Sigmoid colon (tissue), 7 donors: Measurements from ENCODE around the gene ATP2B2. TPM values are rescaled to one million over a fixed set of nuclear protein-coding genes. Genes with fewer than 3 reads are reported as not detected.

Experiments used
- DNase-seq: peaks from one replicate; pipeline ENCODE4 v3.0.0-alpha.2; 2019
- H3K27ac ChIP-seq, 4 donors: fragments of 200-600 bp; sonication (generic); one replicate each; pipeline ENCODE4 v1.5.1; 2016 to 2019; ENCODE audit warnings: mild to moderate bottlenecking in 1 of 4
- H3K27me3 ChIP-seq, 3 donors: fragments of 200-600 bp; sonication (generic); one replicate each; pipeline ENCODE4 v1.5.1; 2019; ENCODE audit warnings: mild to moderate bottlenecking in 1 of 3
- H3K36me3 ChIP-seq, 4 donors: fragments of 200-600 bp; sonication (generic); one replicate each; pipeline ENCODE4 v1.5.1; 2016 to 2019
- H3K4me1 ChIP-seq, 4 donors: fragments of 200-600 bp; sonication (generic); one replicate each; pipeline ENCODE4 v1.5.1; 2017 to 2019
- H3K4me3 ChIP-seq, 4 donors: fragments of 200-600 bp; sonication (generic); one replicate each; pipeline ENCODE4 v1.5.1; 2017 to 2019; ENCODE audit warnings: mild to moderate bottlenecking in 2 of 4, moderate library complexity in 1 of 4
- H3K9me3 ChIP-seq, 4 donors: fragments of 200-600 bp in 3 of 4; sonication (generic) in 3 of 4; one replicate each; pipeline versions ENCODE4 v1.5.1 to v1.6.1; 2013 to 2019
- EP300 ChIP-seq, 4 donors: sonication (generic); formaldehyde crosslinking; IDR thresholded peaks; one replicate each; pipeline ENCODE4 v1.6.1; 2017; ENCODE audit warnings: antibody characterized with exemption in 4 of 4
- POLR2A ChIP-seq, 2 donors: fragments of 450-650 bp; IDR thresholded peaks; one replicate each; pipeline ENCODE4 v1.6.1; 2016; ENCODE audit warnings: antibody characterized with exemption in 2 of 2, mild to moderate bottlenecking in 2 of 2, moderate library complexity in 2 of 2
- POLR2AphosphoS5 ChIP-seq, 4 donors: sonication (generic); formaldehyde crosslinking; IDR thresholded peaks; one replicate each; pipeline ENCODE4 v1.6.1; 2017; ENCODE audit warnings: antibody characterized with exemption in 4 of 4
- WGBS, 2 donors: extraction: QIAGEN DNeasy Blood & Tissue Kit; methylation state at CpG; one replicate each; pipeline ENCODE4 v1.1.7; 2013; 5-methylcytosine and 5-hydroxymethylcytosine counted together
- intact Hi-C: fragments of 100-400 bp; cut with DNase I; formaldehyde crosslinking; loops from one replicate; pipeline ENCODE4 v1.15.1; 2023
- polyA plus RNA-seq, 3 donors: library from polyadenylated mRNA; stranded (reverse); fragments of 200-250 nt; gene quantifications; one replicate each; pipeline ENCODE4 v1.2.3, GENCODE V29; 2013
- total RNA-seq, 4 donors: library from RNA; depleted of rRNA; stranded (reverse); fragments of >200 nt; gene quantifications; one replicate each; pipeline ENCODE4 v1.1.0, GENCODE V29; 2016
- TF ChIP-seq, protein P1 (sequence below), 4 experiments: fragments of 450-650 bp in 3 of 4; fragments of 200-600 bp in 1 of 4; IDR thresholded peaks; one replicate each; pipeline ENCODE4 v1.5.1; 2016 to 2019; ENCODE audit warnings: antibody characterized with exemption in 4 of 4, mild to moderate bottlenecking in 3 of 4, moderate library complexity in 2 of 4
- donor health status: healthy with polysubstance abuse.
- donor health status: Bipolar disorder and iron deficiency.
- donor health status: healthy.

Gene ATP2B2
- total and polyA plus RNA-seq, 7 donors, result under 0.01 to 0.83 (median 0.23) TPM; not detected in 3

DNA sequence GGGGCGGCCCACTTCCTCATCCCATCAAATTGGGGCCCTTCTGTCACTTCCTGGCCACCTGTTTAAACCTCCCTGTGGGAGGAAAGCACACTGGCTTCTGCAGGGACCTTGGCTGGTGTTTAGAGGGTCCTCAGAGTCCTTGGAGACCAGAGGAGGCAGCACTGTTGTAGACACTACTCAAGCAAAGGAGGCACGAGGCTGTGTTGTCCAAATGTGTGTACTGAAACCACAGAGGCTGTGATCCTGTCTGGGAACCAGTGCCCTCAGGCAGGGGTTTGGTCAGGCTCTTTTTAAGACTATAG lies 172.1 kb downstream of the ATP2B2 start:
- intact Hi-C loops, result no loop called here
- Histone ChIP-seq H3K4me1 (no peaks in the 10 kb centered on the region), H3K27me3 (peaks cover 0 to 36% (median 4%) of the 10 kb centered on the region in 3 donors), H3K9me3 (no peaks in the 10 kb centered on the region), H3K36me3 (no peaks in the 10 kb centered on the region), H3K4me3 (no peak overlapping the region), H3K27ac (no peak overlapping the region)
- no peak for DNase-seq
- 41 to 58% methylated on average over 2 of the region's 2 CpGs for WGBS, 2 donors
- no peak for TF ChIP-seq POLR2AphosphoS5 (IDR thresholded peaks at IDR 0.05)
- TF ChIP-seq POLR2A (IDR thresholded peaks at IDR 0.05), result no peak
- TF ChIP-seq, protein P1, sequence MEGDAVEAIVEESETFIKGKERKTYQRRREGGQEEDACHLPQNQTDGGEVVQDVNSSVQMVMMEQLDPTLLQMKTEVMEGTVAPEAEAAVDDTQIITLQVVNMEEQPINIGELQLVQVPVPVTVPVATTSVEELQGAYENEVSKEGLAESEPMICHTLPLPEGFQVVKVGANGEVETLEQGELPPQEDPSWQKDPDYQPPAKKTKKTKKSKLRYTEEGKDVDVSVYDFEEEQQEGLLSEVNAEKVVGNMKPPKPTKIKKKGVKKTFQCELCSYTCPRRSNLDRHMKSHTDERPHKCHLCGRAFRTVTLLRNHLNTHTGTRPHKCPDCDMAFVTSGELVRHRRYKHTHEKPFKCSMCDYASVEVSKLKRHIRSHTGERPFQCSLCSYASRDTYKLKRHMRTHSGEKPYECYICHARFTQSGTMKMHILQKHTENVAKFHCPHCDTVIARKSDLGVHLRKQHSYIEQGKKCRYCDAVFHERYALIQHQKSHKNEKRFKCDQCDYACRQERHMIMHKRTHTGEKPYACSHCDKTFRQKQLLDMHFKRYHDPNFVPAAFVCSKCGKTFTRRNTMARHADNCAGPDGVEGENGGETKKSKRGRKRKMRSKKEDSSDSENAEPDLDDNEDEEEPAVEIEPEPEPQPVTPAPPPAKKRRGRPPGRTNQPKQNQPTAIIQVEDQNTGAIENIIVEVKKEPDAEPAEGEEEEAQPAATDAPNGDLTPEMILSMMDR (IDR thresholded peaks at IDR 0.05), result no peak
- no peak for TF ChIP-seq EP300 (IDR thresholded peaks at IDR 0.05)

DNA sequence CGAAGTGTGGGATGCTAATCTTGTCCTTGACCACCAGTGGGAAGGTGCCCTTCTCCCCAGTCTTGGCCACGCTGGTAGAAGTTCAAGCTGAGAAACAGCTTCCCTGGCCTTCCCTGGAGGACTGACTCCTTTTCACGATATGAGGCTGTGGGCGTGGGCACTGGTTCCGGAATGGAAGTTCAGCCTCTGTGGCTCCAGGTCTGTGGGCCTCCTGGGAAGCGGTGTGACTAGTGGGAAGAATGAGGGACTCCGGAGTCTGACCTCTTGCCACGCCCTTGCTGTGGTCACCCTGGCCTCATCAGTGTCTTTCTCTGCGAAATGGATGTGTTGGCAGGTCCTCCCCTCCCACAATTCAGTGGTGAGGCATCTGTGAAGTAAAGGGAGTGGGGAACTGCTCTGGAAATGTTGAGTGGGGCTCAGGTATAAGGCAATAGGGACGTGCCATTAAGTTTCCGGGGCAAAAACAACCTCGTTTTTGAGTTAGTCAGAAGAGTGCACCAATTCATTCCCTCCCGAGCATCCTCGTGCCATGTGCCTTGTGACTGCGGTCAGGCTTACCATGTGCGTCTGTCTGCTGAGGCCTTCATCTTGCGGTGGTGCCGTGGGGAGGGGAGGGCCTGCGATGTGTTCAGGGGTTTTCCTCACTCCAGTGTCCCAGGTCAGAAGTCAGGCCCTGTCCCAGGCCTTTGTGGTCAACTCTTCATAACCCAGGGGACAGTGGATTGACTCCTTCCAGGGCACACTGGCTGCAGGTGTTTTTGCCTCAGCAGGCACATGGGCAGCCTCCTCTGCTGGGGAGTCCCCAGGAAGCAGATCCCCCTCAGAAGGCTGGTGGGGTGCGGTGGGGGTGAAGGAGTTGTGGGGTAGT lies 172.7 kb downstream of the ATP2B2 start:
- no peaks in the 10 kb centered on the region for H3K4me1 ChIP-seq
- intact Hi-C loops, result no loop called here
- H3K9me3 ChIP-seq, result no peaks in the 10 kb centered on the region
- peaks cover 0 to 42% (median 4%) of the 10 kb centered on the region in 3 donors for H3K27me3 ChIP-seq
- H3K27ac ChIP-seq, result no peak overlapping the region
- H3K4me3 ChIP-seq, result no peak overlapping the region
- DNase-seq, result no peak
- no peaks in the 10 kb centered on the region for H3K36me3 ChIP-seq
- TF ChIP-seq POLR2A (IDR thresholded peaks at IDR 0.05) (no peak), POLR2AphosphoS5 (IDR thresholded peaks at IDR 0.05) (no peak), EP300 (IDR thresholded peaks at IDR 0.05) (no peak)
- TF ChIP-seq, protein P1 (IDR thresholded peaks at IDR 0.05), result no peak
- WGBS, 2 donors, result 81 to 82% methylated on average over 20 of the region's 20 CpGs

DNA sequence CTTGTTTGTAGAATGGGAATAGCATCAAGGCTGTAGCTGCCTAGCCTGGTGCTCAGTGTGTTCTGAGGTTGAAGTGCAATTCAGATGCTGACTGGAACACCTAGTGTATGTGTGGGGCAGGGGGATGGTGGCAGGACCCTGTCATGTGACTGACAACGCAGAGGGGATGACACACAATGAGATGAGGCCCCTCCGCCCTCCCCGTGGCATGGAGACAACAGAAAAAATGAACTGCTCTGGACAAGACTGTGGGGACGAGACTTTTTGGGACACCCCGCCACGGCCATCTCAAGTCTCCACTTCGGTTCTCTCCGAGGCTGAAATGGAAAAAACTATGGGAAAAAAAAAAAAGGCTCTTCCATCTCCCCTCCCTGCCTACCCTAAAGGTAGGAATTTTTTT lies 174.1 kb downstream of the ATP2B2 start:
- DNase-seq, result no peak
- Histone ChIP-seq H3K27me3 (peaks cover 0 to 41% (median 4%) of the 10 kb centered on the region in 3 donors), H3K36me3 (no peaks in the 10 kb centered on the region), H3K4me1 (no peaks in the 10 kb centered on the region), H3K27ac (no peak overlapping the region), H3K9me3 (no peaks in the 10 kb centered on the region), H3K4me3 (no peak overlapping the region)
- TF ChIP-seq POLR2A (IDR thresholded peaks at IDR 0.05) (no peak), EP300 (IDR thresholded peaks at IDR 0.05) (no peak), POLR2AphosphoS5 (IDR thresholded peaks at IDR 0.05) (no peak)
- TF ChIP-seq, protein P1 (IDR thresholded peaks at IDR 0.05), result no peak
- intact Hi-C loops, result no loop called here
- 79 to 89% methylated on average over 8 of the region's 8 CpGs for whole genome bisulfite sequencing, 2 donors

DNA sequence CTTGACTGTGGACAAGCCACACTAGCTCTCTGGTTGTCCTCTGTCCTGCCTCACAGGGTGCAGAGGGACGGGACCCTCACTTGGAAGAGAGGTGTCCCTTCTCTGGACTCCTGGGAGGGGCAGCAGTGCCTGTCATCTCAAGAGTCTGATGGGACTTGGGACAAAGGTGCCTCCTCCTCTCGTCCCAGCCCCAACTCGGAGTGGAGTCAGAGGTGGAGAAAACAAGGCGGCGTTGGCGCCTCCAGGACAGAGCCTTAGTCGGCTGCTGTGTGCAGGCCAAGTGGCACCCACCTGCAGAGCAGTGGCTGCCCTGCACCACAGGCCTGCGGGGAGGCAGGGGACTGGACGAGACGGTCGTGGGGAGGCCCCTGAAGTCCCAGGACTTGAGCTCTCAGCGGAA lies 175.1 kb downstream of the ATP2B2 start:
- intact Hi-C loops, result no loop called here
- H3K27me3 ChIP-seq, result peaks cover 0 to 33% (median 4%) of the 10 kb centered on the region in 3 donors
- WGBS, 2 donors, result 73 to 82% methylated on average over 12 of the region's 12 CpGs
- H3K4me3 ChIP-seq, result no peak overlapping the region
- no peak for DNase-seq
- no peaks in the 10 kb centered on the region for H3K36me3 ChIP-seq
- no peaks in the 10 kb centered on the region for H3K9me3 ChIP-seq
- H3K27ac ChIP-seq, result no peak overlapping the region
- H3K4me1 ChIP-seq, result no peaks in the 10 kb centered on the region
- TF ChIP-seq POLR2A (IDR thresholded peaks at IDR 0.05) (no peak), EP300 (IDR thresholded peaks at IDR 0.05) (no peak)

DNA sequence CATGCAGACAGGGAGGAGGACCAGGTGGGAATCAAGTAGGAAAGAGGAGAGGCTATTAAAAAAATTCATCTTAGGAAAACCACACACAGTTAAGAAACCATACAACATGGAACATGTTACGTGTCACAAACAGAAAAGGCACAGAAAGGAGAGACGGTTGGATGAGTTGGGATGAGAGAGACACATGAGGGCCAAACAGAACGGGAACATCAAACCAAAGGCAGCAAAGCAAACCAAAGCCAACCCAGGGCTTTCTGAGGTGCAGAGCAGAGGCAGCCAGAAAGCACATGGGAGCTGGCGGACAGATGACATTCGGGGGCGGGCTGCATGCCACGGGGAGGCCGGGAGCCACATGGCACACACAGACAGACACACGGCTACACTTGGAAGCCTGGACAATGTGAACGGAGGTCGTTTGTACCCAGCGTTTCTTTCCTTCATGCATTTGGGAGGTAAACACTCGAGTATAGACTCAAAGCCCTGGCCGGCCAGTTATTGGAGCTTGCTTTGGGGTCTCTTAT lies 175.8 kb downstream of the ATP2B2 start:
- no peaks in the 10 kb centered on the region for H3K4me1 ChIP-seq
- no peak for TF ChIP-seq POLR2A (IDR thresholded peaks at IDR 0.05)
- TF ChIP-seq, protein P1 (IDR thresholded peaks at IDR 0.05), result no peak
- no peak for TF ChIP-seq EP300 (IDR thresholded peaks at IDR 0.05)
- no peak for TF ChIP-seq POLR2AphosphoS5 (IDR thresholded peaks at IDR 0.05)
- no peak for DNase-seq
- H3K36me3 ChIP-seq, result no peaks in the 10 kb centered on the region
- no peaks in the 10 kb centered on the region for H3K9me3 ChIP-seq
- peaks cover 0 to 33% (median 4%) of the 10 kb centered on the region in 3 donors for H3K27me3 ChIP-seq
- H3K4me3 ChIP-seq, result no peak overlapping the region
- WGBS, 2 donors, result 70 to 82% methylated on average over 14 of the region's 14 CpGs
- H3K27ac ChIP-seq, result no peak overlapping the region
- intact Hi-C loops, result no loop called here
